ENCODE measurements around the gene ALDH18A1.

- TF ChIP-seq, protein P1, sequence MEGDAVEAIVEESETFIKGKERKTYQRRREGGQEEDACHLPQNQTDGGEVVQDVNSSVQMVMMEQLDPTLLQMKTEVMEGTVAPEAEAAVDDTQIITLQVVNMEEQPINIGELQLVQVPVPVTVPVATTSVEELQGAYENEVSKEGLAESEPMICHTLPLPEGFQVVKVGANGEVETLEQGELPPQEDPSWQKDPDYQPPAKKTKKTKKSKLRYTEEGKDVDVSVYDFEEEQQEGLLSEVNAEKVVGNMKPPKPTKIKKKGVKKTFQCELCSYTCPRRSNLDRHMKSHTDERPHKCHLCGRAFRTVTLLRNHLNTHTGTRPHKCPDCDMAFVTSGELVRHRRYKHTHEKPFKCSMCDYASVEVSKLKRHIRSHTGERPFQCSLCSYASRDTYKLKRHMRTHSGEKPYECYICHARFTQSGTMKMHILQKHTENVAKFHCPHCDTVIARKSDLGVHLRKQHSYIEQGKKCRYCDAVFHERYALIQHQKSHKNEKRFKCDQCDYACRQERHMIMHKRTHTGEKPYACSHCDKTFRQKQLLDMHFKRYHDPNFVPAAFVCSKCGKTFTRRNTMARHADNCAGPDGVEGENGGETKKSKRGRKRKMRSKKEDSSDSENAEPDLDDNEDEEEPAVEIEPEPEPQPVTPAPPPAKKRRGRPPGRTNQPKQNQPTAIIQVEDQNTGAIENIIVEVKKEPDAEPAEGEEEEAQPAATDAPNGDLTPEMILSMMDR (IDR thresholded peaks at IDR 0.05) = no peak
- TF ChIP-seq POLR2A (IDR thresholded peaks at IDR 0.05) = no peak
Observed at GRCh38 chr10:95626500-95626899, 30.0 kb downstream of the ALDH18A1 start.
